HEK293T (cell line): ENCODE data around the gene ZNF362.

ENCODE experiments used
- BHLHE40 ChIP-seq: fragments of 450-650 bp; IDR thresholded peaks from 2 replicates; pipeline ENCODE4 v1.6.1; 2016; ENCODE audit warnings: mild to moderate bottlenecking, moderate library complexity, borderline replicate concordance
- FOXK2 ChIP-seq: fragments of 450-650 bp; IDR thresholded peaks from 2 replicates; pipeline ENCODE4 v1.6.1; 2016; ENCODE audit warnings: mild to moderate bottlenecking
- FOXM1 ChIP-seq: fragments of 450-650 bp; IDR thresholded peaks from 2 replicates; pipeline ENCODE4 v1.6.1; 2017; ENCODE audit warnings: mild to moderate bottlenecking, borderline replicate concordance

DNA sequence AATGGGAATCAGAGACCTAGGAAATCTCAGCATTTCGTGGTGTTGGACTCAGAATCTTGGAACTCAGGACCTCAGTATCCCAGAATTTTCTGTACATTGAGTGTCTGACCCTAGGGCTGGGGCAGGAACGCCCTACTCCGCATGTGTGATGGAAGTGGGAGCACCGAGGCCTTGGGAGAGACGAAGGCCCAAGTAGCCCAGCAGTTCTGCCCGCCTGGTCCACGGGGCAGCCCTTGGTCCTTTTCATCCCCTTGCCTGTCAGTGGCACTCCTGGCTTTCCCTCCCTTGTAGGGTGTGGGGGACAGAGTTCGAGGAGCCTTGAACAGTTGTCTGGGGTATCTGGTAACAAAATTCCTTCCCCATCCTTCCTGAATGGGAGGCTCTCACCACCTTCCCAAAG, 54.4 kb downstream of the ZNF362 start:
- TF ChIP-seq BHLHE40 (no peak), FOXM1 (no peak), FOXK2 (no peak)
